Cardiac fibroblast (primary cell): ENCODE measurements around the gene TPCN2.

Experiments used
- DNase-seq, 2 donors: peaks; one replicate each; pipeline versions ENCODE4 v3.0.0 to v3.0.0-alpha.2; 2010; ENCODE audit warnings: low read depth in 2 of 2
- H3K4me3 ChIP-seq, 2 donors: replicated peaks in 1 of 2; 1 replicate in 1 of 2; 2 replicates in 1 of 2; pipeline ENCODE4 v1.5.1; 2011; ENCODE audit warnings: low read depth in 2 of 2, low read length in 2 of 2, mild to moderate bottlenecking in 2 of 2, moderate library complexity in 1 of 2
- CTCF ChIP-seq: IDR thresholded peaks from one replicate; pipeline ENCODE4 v1.5.1; 2011; ENCODE audit warnings: low read depth, mild to moderate bottlenecking, low read length, inconsistent platforms

Gene TPCN2

GRCh38 chr11:69106031-69106811 lies 57.5 kb downstream of the TPCN2 start:
- H3K4me3 ChIP-seq = no peak overlapping the region
- TF ChIP-seq CTCF = no peak

GRCh38 chr11:69107413-69107812 lies 58.7 kb downstream of the TPCN2 start:
- H3K4me3 ChIP-seq = no peak overlapping the region
- TF ChIP-seq CTCF = no peak
- DNase-seq = no peak

More at GRCh38 chr11:69106031-69106811, 57.5 kb downstream of the TPCN2 start:
- no peak for DNase-seq

- no peak for DNase-seq
- no peak overlapping the region for H3K4me3 ChIP-seq
- no peak for TF ChIP-seq CTCF
Measured at GRCh38 chr11:69108030-69108429, 59.3 kb downstream of the TPCN2 start.

GRCh38 chr11:69108559-69108958 lies 59.8 kb downstream of the TPCN2 start:
- TF ChIP-seq CTCF = no peak

GRCh38 chr11:69109101-69109500 lies 60.4 kb downstream of the TPCN2 start:
- no peak for TF ChIP-seq CTCF
- no peak for DNase-seq
- no peak overlapping the region for H3K4me3 ChIP-seq

More at GRCh38 chr11:69108559-69108958, 59.8 kb downstream of the TPCN2 start:
- no peak for DNase-seq
- H3K4me3 ChIP-seq = no peak overlapping the region

- no peak overlapping the region for H3K4me3 ChIP-seq
- no peak for TF ChIP-seq CTCF
- no peak for DNase-seq
Measured at GRCh38 chr11:69110451-69110850, 61.7 kb downstream of the TPCN2 start.
